GM19463 (cell line): Measurements from ENCODE around the gene ROBO4.

Source experiments
- ATAC-seq: cut with Tn5 transposase; IDR thresholded peaks from one replicate; pipeline ENCODE4 v1.9.1; 2021; ENCODE audit warnings: mild to moderate bottlenecking, moderate library complexity; ENCODE audit not compliant: unreplicated experiment

ROBO4 gene

GRCh38 chr11:124919898-124920297, 22.2 kb upstream of the ROBO4 start:
- ATAC-seq = no peak

- ATAC-seq = no peak
Measured at GRCh38 chr11:124918950-124919349, 21.3 kb upstream of the ROBO4 start, which contains the start of gene HEPN1. Gene HEPN1 (plus strand): TSS chr11:124919250.

- no peak for ATAC-seq
Measured at GRCh38 chr11:124917115-124917637, 19.5 kb upstream of the ROBO4 start.

GRCh38 chr11:124916370-124916710, 18.7 kb upstream of the ROBO4 start:
- ATAC-seq = no peak

- no peak for ATAC-seq
Measured at GRCh38 chr11:124915541-124916369, 18.1 kb upstream of the ROBO4 start.

- ATAC-seq = no peak
Measured at GRCh38 chr11:124902616-124903015, 5.0 kb upstream of the ROBO4 start.

- ATAC-seq = no peak
Measured at GRCh38 chr11:124900464-124900863, 2.8 kb upstream of the ROBO4 start.

GRCh38 chr11:124899383-124900145, 1.9 kb upstream of the ROBO4 start:
- no peak for ATAC-seq

GRCh38 chr11:124898711-124899110, 1.0 kb upstream of the ROBO4 start:
- no peak for ATAC-seq

GRCh38 chr11:124898263-124898680, 607 bp upstream of the ROBO4 start:
- ATAC-seq = no peak

GRCh38 chr11:124896821-124897391, 759 bp downstream of the ROBO4 start:
- no peak for ATAC-seq

GRCh38 chr11:124896071-124896750, 1.5 kb downstream of the ROBO4 start:
- no peak for ATAC-seq

GRCh38 chr11:124895471-124895971, 2.1 kb downstream of the ROBO4 start:
- no peak for ATAC-seq

- ATAC-seq = no peak
Measured at GRCh38 chr11:124894606-124895430, 2.8 kb downstream of the ROBO4 start.

- no peak for ATAC-seq
Measured at GRCh38 chr11:124893781-124894401, 3.8 kb downstream of the ROBO4 start.

- ATAC-seq = no peak
Measured at GRCh38 chr11:124892750-124893454, 4.8 kb downstream of the ROBO4 start.

GRCh38 chr11:124892146-124892545, 5.5 kb downstream of the ROBO4 start:
- ATAC-seq = no peak

- ATAC-seq = no peak
Measured at GRCh38 chr11:124891373-124891861, 6.2 kb downstream of the ROBO4 start.
